EH (cell line): ENCODE measurements around the gene CYTH1.
A peak's percentile ranks its signal among the peaks of the same experiment; 100 is the strongest.

Experiments used
- DNase-seq: peaks from one replicate; pipeline ENCODE4 v3.0.0-alpha.2; 2015; ENCODE audit warnings: low read depth

The CYTH1 gene

DNA sequence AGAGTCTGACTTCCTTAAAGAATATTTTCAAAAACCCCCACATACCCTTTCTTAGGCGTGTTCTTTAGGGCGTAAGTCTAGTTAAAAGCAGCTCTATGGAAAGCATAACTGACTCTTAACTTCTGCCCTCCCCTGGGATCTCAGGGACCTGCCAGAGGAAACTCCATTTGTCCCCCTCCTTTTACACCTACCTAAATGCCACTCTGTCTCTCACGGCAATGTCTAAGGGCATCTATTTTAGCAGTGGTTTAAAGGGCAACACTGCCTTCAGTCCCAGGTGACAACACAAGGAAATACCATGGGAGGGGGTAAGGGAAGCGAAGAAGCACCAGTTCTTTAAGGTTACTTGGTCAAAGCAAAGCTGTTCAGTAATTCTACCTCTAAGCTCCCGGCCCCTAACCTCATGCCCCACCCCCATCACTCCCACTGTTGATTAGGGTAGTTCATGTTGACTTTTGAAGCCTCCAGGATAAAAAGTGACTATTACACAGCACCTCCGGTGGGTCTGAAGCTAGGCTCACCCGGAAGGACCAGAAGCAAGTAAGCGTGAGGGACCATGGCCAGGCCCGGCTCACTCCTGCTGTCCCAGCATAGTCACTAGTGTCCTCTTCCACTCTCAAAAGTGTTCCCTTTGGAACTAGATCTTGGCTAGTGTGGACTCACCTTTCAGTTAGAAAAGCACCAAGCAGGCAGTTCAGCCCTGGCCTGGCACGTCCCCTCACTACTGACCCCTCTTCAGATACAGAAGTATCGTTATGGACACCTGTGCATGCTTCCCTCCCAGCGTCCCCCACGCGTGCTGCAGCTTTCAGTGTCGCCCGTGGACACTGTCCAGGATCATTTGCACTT lies 47.1 kb downstream of the CYTH1 start:
- no peak for DNase-seq

GRCh38 chr17:78732354-78732753 lies 49.7 kb downstream of the CYTH1 start:
- DNase-seq, result no peak

DNA sequence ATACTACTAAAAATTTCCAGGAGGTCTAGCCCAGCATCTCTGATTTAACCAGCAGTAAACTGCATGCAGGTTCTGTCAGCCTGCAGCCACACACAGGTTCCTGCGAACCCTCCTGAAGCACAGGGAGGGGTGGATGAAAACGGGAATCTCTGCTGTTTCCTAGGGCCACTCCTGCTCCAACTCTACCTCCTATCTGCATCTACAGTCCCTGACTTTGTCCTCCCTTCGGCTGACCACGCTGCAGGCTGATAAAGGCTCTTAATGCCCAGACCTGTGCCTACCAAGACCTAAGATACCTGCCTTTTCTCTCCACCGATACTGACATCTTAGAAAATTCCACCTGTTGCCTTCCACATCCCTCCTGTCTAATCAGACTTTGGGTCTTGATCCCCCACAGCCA lies 50.2 kb downstream of the CYTH1 start:
- no peak for DNase-seq

DNA sequence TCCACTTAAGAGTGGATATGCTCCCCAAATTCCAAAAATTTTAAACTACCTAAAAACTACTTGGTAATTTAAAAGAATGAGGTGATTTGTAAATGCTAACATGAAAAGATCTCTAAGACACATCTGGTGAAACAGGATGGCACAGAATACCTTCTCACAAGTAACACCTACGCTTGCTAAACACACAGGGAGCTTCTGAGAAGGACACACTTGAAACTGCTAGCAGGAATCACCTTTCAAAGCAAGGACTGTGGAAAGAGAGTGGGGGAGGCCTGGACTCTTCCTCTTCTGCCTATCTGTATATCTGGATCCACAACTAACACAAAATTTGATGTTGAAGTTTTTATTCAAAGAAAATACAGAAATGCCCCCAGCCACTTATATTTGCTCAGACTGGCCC lies 52.4 kb downstream of the CYTH1 start:
- no peak for DNase-seq

DNA sequence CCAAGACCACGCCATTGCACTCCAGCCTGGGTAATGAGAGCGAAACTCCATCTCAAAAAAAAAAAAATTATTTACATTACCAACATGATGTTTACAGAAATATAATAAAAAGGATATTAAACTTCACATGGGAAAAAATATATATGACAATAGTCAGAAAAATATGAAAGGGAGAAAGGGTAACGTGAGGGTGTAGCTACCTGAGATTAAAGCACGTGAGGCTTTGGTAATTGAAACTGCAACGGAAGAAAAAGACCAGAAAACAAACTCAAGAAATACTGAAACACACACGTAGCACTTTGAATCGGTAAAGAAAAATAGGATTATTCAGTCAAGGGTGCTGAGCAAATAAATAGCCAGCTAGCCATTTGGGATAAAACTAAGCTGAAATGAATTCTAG lies 53.6 kb downstream of the CYTH1 start:
- DNase-seq, result no peak

DNA sequence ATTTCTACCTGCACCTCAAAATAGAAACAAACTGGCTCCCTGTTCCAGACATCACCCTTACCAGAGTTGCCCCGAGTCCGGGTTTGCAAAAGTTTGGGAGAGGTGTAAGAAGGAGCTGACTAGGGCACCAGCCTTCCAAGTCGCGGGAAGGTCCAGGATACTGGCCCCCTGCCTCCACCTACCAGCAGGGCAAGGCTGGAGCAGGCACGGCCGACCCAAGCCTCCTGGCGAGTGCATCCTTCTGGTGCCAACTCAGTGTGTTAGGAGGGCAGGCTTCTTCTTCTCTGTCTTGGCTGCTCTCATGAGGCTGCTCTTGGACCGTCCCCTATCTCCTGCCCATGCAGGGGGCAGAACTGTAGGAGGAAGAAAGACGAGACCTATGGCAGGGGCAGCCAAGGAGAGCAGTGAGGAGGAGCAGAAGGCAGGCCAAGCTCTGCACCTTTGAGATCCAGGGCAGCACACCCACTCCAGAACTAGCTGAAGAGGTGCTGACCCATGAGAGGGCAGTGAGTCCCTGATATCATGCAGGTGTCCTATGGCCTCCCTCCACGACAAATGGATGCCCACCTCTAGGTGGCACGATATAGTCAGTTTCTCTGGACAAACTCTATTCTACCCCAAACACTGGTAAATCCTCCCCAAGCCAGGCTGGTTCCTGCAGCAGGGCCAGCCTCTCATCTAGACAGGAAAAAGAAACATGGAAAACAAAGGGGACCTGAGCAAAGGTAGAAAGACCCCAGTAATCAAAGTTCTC lies 54.4 kb downstream of the CYTH1 start:
- DNase-seq, result no peak

- no peak for DNase-seq
Observed at GRCh38 chr17:78727057-78727456, 55.0 kb downstream of the CYTH1 start.

DNA sequence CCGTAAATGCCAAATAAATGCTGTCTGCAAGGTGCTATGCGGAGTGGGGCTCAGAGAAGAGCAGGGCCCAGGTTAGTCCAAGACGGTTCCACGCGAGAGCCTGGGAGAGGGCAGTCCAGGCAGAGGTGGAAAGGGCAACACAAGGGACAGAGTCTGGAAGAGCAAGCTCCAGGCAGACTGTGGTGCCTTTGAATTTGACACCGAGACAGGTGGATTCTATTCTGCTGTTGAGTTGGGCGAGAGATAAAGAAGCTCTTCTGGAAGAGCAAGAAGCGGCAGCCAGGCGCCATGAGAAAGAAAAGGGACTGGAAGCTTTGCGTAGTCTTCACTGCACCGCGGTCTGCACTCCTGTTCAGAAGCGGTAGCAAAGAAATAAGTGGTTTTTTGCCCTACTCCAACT lies 55.6 kb downstream of the CYTH1 start:
- DNase-seq, result no peak

GRCh38 chr17:78725448-78726021 lies 56.5 kb downstream of the CYTH1 start:
- DNase-seq, result no peak

GRCh38 chr17:78724999-78725398 lies 57.1 kb downstream of the CYTH1 start:
- no peak for DNase-seq

GRCh38 chr17:78724544-78724943 lies 57.5 kb downstream of the CYTH1 start:
- peak; percentile 31 for DNase-seq

- no peak for DNase-seq
Observed at GRCh38 chr17:78723957-78724356, 58.1 kb downstream of the CYTH1 start.

GRCh38 chr17:78723001-78723796 lies 58.9 kb downstream of the CYTH1 start:
- peak; percentile 35 for DNase-seq

DNA sequence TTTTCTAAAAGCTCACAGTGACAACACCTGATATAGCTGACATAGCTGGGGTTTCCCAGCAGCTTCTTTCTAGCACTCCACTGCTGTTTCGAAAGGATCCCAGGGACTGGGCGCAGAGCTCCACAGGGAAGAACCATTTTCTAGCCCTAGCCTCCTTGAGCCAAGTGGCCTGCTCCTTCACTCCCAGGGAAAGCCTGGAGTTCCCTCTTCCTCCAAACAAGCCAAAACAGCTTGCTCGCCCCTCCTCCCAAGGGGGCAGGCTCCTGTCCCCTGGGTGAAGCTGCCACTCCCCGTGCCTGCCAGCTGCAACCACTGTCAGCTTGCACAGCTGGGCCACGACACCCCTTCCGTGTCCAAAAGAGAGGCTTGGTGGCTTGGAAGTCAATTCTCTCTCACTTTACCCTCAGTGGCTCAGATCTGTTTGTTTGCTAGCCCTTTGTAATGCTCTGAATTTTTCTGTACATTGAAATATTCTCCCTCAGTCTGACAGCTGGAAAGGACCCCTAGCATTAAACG lies 59.8 kb downstream of the CYTH1 start:
- no peak for DNase-seq

- DNase-seq, result no peak
Observed at GRCh38 chr17:78719630-78720298, 62.3 kb downstream of the CYTH1 start.

GRCh38 chr17:78718575-78719208 lies 63.4 kb downstream of the CYTH1 start:
- no peak for DNase-seq

DNA sequence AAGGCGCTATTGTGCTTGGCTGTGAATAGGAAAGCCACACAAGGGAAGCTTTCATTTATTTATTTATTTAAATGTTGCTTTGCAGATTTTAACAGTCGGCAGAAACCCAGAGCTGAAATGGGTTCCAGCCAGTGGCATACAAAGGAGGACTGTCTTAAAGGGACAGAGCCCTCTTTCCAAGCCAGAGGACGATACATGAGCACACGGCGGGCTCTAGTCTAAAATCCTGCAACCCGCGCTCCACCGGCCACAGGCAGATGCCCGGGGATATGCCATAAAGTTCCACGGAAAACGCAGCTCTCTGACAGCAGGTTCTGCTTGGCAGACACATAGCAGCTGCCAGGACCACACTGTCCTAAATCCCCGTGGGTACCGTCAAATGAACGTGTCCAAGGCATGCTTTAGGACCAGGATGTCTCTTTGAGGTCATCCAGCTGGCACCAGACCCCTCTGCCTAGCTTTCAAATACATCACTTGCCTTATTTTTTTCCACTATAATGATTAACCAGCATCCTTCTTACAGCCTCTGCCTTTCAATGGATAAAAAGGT lies 64.6 kb downstream of the CYTH1 start:
- peak; percentile 53 for DNase-seq

DNA sequence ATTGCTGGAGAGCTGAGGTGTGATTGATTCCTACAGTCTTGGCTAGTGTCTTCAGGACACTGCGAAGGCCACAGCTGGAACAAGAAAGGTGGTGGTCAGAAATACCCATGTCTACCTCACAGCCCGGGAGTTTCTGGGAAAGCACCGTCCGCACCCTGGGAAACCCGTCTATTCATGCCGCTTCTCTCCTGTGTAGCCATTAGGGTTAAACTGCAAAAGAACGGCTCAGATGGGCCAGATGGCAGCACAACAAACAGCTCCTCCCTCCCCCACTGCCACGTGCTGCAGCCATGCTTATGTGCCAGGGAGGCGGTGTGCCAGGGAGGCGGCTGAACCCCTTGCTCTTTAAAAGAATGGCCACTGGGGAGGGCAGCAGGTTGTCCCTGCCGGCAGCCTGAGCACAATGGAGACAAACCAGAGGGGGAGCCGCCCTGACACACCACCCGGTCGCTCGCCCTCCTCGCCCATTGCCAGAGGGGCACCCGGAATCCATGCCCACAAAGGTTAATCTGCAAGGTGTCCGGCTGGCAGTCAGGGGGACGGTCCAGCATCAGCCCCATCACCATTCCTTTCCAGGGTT lies 65.2 kb downstream of the CYTH1 start:
- peak; percentile 46 for DNase-seq

- no peak for DNase-seq
Observed at GRCh38 chr17:78716292-78716691, 65.8 kb downstream of the CYTH1 start.

GRCh38 chr17:78715876-78716275 lies 66.2 kb downstream of the CYTH1 start:
- no peak for DNase-seq
